ENCODE results near the gene RIPK1.
"Not testable (repeated sequence)": the region's sequence is repeated elsewhere in the genome, so short reads cannot be mapped to it uniquely, and the experiment has no call there.

RIPK1 gene

DNA sequence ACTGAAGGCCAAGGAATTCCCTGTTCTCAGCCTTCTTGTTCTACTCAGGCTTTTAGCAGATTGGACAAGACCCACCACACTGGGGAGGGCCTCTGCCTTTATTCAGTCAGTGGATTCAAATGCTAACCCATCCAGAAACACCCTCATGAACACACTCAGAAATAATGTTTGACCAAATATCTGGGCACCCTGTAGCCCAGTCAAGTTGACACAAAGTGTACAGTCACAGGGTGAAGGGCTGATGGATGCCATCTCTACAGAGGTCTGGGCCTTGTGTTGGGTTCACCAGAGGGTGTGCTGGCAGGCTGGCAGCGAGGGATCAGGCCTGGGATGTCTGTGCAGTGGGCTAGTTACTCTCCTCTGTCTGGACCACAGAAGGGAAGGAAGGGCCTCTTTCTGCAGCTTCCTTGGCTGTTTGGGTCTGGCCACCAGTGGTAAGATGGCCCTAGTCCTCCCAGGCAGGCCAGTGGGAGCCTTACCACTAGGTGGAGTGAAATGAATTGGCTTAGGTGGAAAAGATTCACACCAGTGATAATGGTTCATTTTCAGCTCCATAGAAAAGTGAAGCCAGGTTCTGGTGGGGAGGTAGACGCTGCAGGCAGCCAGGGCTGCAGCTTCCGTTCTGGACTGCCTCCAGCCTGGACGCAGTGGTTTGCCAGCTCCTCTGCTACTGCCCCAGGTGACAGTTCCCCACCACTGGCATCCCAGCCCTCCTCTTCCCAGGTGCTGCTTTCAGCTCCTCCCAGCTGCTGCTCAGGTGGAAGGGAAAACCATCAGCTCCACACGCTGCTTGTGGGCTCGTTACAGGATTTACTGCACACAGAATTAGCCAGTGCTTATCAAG lies 79.8 kb downstream of the RIPK1 start:
- Histone ChIP-seq H3K27ac (ENCODE audit: low read length) (no peak overlapping the region), H4K20me1 (ENCODE audit: insufficient read depth, low read length) (no peaks in the 10 kb centered on the region), H3K36me3 (replicated peaks; ENCODE audit: low read depth, low read length) (peaks cover 11% of the 10 kb centered on the region), H3K9me3 (ENCODE audit: insufficient read depth, low read length) (no peaks in the 10 kb centered on the region), H3K4me2 (ENCODE audit: low read length) (no peak overlapping the region), H3K27me3 (ENCODE audit: low read depth, low read length) (no peaks in the 10 kb centered on the region), H3K79me2 (ENCODE audit: low read length) (no peaks in the 10 kb centered on the region), H3K4me1 (ENCODE audit: low read length) (no peaks in the 10 kb centered on the region), H2AFZ (ENCODE audit: low read depth, low read length) (no peak overlapping the region), H3K9ac (ENCODE audit: low read length) (no peak overlapping the region), H3K4me3 (ENCODE audit: low read length) (no peak overlapping the region)
- TF ChIP-seq, protein P1, sequence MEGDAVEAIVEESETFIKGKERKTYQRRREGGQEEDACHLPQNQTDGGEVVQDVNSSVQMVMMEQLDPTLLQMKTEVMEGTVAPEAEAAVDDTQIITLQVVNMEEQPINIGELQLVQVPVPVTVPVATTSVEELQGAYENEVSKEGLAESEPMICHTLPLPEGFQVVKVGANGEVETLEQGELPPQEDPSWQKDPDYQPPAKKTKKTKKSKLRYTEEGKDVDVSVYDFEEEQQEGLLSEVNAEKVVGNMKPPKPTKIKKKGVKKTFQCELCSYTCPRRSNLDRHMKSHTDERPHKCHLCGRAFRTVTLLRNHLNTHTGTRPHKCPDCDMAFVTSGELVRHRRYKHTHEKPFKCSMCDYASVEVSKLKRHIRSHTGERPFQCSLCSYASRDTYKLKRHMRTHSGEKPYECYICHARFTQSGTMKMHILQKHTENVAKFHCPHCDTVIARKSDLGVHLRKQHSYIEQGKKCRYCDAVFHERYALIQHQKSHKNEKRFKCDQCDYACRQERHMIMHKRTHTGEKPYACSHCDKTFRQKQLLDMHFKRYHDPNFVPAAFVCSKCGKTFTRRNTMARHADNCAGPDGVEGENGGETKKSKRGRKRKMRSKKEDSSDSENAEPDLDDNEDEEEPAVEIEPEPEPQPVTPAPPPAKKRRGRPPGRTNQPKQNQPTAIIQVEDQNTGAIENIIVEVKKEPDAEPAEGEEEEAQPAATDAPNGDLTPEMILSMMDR (IDR thresholded peaks at IDR 0.05; ENCODE audit: low read depth, low read length) = no peak
- no peak for TF ChIP-seq EZH2phosphoT487 (IDR thresholded peaks at IDR 0.05; ENCODE audit: low read depth)

DNA sequence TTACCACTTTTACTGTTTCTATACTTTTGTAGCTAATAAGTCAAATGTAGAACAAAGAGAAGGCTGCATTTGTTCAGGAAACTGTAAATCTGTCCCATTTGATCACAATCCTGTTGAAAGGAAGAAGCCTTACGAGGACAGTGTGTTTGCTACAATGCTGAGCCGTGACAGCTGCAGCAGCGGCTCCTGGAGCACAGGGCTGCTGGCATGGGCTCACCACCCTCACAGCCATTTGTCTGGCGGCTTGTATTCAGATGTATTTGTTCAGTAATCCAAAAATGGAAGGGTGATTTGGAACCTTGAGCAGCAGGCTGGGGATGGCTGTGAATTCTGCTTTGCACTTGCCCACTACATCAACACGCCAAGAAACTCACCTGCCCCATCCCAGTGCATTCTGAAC lies 83.4 kb downstream of the RIPK1 start:
- Histone ChIP-seq H3K4me3 (ENCODE audit: low read length) (no peak overlapping the region), H3K9ac (ENCODE audit: low read length) (no peak overlapping the region), H3K4me2 (ENCODE audit: low read length) (no peak overlapping the region), H3K4me1 (ENCODE audit: low read length) (no peaks in the 10 kb centered on the region), H3K79me2 (ENCODE audit: low read length) (no peaks in the 10 kb centered on the region), H3K36me3 (replicated peaks; ENCODE audit: low read depth, low read length) (peaks cover 11% of the 10 kb centered on the region), H3K9me3 (ENCODE audit: insufficient read depth, low read length) (no peaks in the 10 kb centered on the region), H3K27ac (ENCODE audit: low read length) (no peak overlapping the region), H3K27me3 (ENCODE audit: low read depth, low read length) (no peaks in the 10 kb centered on the region), H4K20me1 (ENCODE audit: insufficient read depth, low read length) (no peaks in the 10 kb centered on the region), H2AFZ (ENCODE audit: low read depth, low read length) (no peak overlapping the region)
- TF ChIP-seq, protein P1 (IDR thresholded peaks at IDR 0.05; ENCODE audit: low read depth, low read length) = no peak
- no peak for TF ChIP-seq EZH2phosphoT487 (IDR thresholded peaks at IDR 0.05; ENCODE audit: low read depth)

DNA sequence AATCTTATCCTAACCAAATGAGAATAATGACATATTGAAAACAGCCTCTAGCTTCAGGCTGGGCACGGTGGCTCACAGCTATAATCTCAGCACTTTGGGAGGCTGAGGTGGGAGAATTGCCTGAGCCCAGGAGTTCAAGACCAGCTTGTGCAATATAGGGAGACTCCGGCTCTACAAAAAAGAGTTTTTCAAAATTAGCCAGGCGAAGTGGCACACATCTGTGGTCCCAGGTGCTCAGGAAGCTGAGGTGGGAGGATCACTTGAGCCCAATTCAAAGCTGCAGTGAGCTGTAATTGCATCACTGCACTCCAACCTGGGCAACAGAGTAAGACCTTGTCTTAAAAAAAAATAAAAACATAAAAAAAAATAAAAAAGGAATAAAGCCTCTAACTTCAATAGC lies 84.4 kb downstream of the RIPK1 start:
- no peaks in the 10 kb centered on the region for H3K4me1 ChIP-seq (ENCODE audit: low read length)
- no peak overlapping the region for H3K9ac ChIP-seq (ENCODE audit: low read length)
- no peak overlapping the region for H3K27ac ChIP-seq (ENCODE audit: low read length)
- H3K4me3 ChIP-seq (ENCODE audit: low read length) = no peak overlapping the region
- TF ChIP-seq EZH2phosphoT487 (IDR thresholded peaks at IDR 0.05; ENCODE audit: low read depth) = no peak
- TF ChIP-seq, protein P1 (IDR thresholded peaks at IDR 0.05; ENCODE audit: low read depth, low read length) = no peak
- H3K27me3 ChIP-seq (ENCODE audit: low read depth, low read length) = no peaks in the 10 kb centered on the region
- H3K79me2 ChIP-seq (ENCODE audit: low read length) = no peaks in the 10 kb centered on the region
- H4K20me1 ChIP-seq (ENCODE audit: insufficient read depth, low read length) = no peaks in the 10 kb centered on the region
- H3K36me3 ChIP-seq (replicated peaks; ENCODE audit: low read depth, low read length) = peaks cover 9% of the 10 kb centered on the region
- no peak overlapping the region for H2AFZ ChIP-seq (ENCODE audit: low read depth, low read length)
- no peaks in the 10 kb centered on the region for H3K9me3 ChIP-seq (ENCODE audit: insufficient read depth, low read length)
- no peak overlapping the region for H3K4me2 ChIP-seq (ENCODE audit: low read length)

DNA sequence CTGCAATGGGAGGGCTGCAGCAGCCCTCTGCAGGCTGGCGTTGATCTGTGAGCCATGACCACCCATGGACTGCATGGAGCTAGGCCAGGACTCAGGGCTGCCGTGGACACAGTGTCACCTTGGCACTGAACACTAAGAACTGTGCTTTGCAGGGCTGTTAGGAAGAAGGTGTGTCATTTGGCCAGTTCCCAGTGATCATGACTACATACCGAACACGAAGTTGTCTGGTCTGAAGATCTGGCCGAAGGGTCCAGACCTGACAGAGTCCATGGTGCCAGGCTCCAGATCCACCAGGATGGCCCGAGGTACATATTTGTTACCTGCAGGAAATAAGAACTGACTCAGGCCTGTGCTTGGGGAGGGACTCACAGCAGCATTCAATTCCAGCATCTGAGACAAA lies 87.1 kb downstream of the RIPK1 start:
- H3K27me3 ChIP-seq (ENCODE audit: low read depth, low read length); H2AFZ ChIP-seq (ENCODE audit: low read depth, low read length); H3K36me3 ChIP-seq (replicated peaks; ENCODE audit: low read depth, low read length); H3K27ac ChIP-seq (ENCODE audit: low read length); H3K4me2 ChIP-seq (ENCODE audit: low read length); H4K20me1 ChIP-seq (ENCODE audit: insufficient read depth, low read length); H3K4me3 ChIP-seq (ENCODE audit: low read length); H3K4me1 ChIP-seq (ENCODE audit: low read length); H3K79me2 ChIP-seq (ENCODE audit: low read length); H3K9me3 ChIP-seq (ENCODE audit: insufficient read depth, low read length); H3K9ac ChIP-seq (ENCODE audit: low read length): not testable (repeated sequence)

DNA sequence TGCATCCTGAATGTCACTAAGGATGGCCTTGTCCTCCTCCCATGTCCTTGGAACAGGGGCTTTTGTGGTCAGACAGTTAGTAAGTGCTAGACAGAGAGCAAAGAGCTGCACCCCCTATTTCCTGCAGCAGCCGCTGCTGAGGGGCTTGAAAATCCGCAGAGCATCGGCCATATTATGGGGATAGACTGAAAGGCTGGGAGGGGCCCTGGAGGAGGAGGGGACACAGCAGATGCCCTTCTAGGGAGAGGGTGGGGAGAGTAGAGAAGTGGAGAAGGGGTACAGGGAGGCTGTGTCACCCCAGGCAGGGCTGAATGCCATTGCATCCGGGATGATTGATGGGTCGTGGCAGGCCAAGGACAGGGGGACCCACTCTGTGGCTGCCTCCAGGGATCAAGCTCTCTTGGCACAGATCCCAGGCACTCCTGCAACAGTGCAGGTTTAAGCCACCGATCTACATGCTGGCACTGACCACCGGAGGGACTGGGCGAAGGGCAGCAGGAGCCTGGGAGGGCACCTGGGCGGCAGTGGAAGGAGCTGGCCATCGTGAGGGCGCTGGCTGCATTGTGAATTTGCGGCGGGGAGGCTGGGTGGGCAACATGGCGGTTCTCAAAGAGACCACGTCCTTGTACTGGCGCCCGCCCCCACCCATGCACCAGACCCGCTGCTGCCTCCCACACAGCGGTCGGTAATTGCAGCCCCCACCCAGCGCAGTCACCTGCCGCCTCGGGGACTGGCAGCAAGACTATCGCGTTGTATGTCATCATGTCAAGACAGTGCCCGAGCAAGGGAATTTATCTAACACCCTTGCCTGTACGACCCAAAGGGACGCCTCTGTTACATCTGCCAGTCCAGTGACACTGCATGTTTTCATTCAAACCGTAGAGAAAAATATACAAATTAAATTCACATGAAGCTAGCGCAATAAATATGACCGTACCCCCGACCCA lies 88.2 kb downstream of the RIPK1 start:
- H3K79me2 ChIP-seq (ENCODE audit: low read length); H3K27me3 ChIP-seq (ENCODE audit: low read depth, low read length); H3K27ac ChIP-seq (ENCODE audit: low read length); H3K36me3 ChIP-seq (replicated peaks; ENCODE audit: low read depth, low read length); H3K4me1 ChIP-seq (ENCODE audit: low read length); H2AFZ ChIP-seq (ENCODE audit: low read depth, low read length); H3K9me3 ChIP-seq (ENCODE audit: insufficient read depth, low read length); H4K20me1 ChIP-seq (ENCODE audit: insufficient read depth, low read length): not testable (repeated sequence)
- peak overlapping the region; percentile 87 for H3K9ac ChIP-seq (ENCODE audit: low read length)
- peak overlapping the region; percentile 96 for H3K4me3 ChIP-seq (ENCODE audit: low read length)
- peak overlapping the region; percentile 95 for H3K4me2 ChIP-seq (ENCODE audit: low read length)

Data from OCI-LY3 (cell line).